Dedifferentiated amniotic fluid mesenchymal stem cell (primary cell): Measurements from ENCODE around the gene MKNK1.
"Not testable (repeated sequence)": the region's sequence is repeated elsewhere in the genome, so short reads cannot be mapped to it uniquely, and the experiment has no call there.

ENCODE experiments used
- DNase-seq: peaks from one replicate; pipeline ENCODE4 v3.0.0-alpha.2; 2016; ENCODE audit errors: extremely low spot score

MKNK1 gene

DNA sequence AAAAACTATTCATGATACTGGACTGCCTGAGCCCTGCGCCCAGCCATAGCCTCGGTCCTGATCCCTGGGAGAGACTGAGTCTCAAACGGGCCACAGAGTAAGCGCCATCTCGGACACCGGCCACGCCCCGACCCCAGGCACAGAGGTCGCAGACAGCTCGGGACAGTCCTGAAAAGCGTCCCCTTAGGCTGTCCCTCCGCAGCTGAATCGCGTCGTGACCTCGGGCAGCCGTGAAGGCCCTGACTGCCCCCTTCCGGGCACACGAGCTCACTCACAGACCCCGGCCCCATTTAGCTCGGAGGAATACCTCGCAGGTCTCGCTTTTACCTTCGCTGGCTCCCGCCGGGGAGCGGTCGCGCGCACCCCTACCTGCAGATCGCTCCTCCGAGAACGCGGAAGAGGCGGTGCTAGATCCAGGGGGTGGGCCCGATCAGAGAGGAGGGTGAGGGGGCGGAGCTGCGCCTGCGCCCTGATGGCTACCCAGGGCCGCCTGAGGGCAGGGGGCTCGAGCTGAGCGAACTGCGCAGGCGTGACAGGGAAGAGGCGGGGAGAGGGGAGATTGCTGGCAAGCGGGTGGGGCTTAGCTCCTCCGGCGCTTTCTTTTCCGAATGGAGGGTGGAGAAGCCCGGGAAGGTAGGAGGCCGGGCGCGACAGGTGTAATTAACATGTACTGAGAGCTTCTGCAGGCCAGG is at the start of gene MKNK1:
TSS of gene MKNK1 (minus strand) at position 411 of the 692 bp plus-strand sequence. CDS start 20,941 bp downstream, outside the sequence.
- DNase-seq = peak; percentile 90

DNA sequence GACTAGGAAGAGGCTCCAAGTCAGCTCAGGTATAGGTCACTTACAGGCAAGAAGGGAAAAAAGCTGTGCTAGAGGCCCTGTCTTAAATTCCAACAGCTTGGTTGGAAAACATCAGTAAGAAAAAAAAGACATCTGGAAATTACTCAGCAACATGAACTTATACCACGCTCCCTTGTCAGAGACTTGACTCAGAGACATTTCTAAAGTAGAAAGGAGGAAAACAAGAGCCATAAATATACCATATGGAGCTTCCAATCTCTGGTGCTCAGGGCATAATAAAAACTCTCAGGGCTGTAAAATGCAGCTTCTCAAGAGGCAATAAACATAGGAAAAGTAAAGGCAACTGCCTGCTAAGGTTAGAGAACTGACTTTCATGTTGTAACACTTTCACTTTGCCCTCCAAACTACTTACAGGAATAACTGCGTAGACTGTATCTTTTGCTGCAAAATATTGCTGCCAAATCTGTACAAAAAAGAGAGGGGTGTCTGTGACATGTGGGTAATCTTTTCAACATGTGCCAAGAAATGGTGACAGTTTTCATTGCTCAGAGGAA is 49.4 kb upstream of the MKNK1 start:
- DNase-seq = no peak

DNA sequence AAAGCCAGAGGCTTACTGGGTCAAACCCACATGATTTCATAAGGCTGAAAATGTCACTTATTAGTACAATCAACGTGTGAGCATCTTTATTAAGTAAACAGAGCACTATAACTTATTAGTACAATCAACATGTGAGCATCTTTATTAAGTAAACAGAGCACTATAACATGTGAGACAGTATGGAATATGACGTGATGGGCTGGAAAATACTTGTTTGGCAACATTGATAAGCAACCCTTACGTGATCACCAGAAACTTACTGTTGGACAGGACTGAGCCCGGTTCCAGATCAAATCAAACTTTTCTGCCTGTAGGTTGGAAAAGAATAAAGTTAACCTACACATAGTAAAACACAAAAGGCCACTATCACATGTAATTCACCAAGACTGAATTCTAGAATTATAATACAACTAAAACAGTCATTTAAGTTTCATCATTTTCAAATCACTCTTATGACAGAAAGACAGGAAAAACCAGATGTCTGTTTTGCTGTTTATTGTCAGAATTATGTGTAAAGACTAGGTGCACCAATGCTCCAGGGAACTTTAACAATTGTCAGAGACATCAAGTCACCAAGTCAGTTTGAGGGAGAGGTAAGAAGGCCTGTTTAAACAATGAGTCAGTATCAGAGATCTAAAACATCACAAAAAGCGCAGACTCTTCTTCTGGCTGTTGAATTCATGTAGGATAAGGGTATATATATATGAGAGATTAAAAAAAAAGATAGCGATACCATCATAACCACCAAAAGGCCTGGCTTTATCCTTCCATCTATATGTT is 48.4 kb upstream of the MKNK1 start:
- DNase-seq = no peak

DNA sequence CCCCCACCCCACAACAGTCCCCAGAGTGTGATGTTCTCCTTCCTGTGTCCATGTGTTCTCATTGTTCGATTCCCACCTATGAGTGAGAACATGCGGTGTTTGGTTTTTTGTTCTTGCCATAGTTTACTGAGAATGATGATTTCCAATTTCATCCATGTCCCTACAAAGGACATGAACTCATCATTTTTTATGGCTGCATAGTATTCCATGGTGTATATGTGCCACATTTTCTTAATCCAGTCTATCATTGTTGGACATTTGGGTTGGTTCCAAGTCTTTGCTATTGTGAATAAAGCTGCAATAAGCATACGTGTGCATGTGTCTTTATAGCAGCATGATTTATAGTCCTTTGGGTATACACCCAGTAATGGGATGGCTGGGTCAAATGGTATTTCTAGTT is 47.1 kb upstream of the MKNK1 start:
- not testable (repeated sequence) for DNase-seq

DNA sequence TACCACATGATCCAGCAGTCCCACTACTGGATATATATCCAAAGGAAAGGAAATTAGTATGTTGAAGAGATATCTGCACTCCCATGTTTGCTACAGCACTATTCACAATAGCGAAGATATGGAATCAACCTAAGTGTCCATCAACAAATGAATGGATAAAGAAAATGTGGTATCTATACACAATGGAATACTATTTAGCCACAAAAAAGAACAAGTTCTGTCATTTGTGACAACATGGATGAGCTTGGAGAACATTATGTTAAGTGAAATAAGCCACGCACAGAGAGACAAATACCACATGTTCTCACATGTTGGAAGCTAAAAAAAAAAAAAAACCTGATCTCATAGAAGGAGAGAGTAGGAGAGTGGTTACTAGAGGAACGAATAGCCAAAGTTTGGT is 46.4 kb upstream of the MKNK1 start:
- DNase-seq = no peak

DNA sequence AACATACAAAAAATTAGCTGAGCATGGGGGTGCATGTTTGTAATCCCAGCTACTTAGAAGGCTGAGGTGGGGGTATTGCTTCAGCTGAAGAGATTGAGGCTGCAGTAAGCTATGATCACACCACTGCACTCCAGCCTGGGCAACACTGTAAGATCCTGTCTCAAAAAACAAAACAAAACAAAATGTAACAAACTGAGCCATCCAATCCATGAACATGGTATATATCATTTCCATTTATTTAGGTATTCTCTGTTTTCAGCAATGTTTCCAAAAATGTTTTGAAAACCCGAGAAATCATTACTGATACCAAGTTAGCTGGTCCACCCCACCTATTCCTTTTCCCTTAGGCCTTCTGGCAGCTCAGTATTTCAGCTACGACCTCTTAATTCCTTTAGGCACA is 45.7 kb upstream of the MKNK1 start:
- DNase-seq = no peak

DNA sequence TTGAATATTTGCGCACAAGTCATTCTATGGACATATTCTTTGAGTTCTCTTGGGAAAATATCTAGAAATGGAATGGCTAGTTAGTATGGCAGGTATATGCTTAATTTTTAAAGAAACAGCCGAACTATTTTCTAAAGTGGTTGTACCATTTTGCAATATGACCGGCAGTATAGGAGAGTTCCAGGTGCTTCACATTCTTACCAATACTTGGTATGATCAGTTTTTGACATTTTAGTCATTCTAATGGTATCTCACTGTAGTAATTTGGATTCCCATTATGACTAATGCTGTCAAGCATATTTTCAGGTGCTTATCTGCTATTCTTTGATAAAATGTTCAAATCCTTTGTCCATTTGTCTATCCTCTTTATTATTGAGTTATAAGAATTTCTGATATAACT is 43.5 kb upstream of the MKNK1 start:
- no peak for DNase-seq

DNA sequence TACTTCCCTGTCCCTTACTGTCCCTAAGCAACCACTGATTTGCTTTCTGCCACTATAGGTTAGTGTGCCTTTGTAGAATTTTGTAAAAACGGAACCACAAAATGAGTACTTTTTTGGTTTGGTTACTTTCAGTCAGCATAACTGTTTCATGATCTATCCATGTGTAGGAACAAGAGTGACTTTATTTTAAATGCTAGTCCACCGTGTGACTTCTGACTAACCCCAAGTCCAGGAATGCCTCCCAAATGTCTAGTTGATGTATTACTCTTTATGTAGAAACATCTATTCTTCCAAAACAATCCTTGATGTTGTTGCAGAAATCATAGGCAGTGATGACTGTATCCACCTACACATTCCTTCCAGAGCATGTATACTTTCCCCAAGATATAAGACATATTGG is 42.8 kb upstream of the MKNK1 start:
- DNase-seq = no peak

DNA sequence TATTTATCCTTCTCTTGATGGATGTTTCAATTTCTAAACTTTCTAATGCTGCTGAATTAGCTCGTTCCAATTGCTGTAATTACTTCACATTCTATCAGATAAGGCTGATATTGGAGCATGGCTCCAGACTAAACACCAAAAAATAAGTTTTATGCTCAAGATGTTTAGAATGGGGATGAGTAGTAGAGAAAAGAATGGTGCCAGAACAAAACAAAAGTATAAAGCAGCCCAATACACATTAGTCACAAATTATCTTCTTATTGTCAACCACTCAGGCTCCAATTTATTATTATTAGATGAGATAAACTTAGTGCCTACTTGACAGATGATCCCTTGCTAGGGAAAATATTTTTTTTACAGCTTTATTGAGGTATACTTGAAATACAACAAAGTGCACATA is 42.3 kb upstream of the MKNK1 start:
- DNase-seq = no peak

DNA sequence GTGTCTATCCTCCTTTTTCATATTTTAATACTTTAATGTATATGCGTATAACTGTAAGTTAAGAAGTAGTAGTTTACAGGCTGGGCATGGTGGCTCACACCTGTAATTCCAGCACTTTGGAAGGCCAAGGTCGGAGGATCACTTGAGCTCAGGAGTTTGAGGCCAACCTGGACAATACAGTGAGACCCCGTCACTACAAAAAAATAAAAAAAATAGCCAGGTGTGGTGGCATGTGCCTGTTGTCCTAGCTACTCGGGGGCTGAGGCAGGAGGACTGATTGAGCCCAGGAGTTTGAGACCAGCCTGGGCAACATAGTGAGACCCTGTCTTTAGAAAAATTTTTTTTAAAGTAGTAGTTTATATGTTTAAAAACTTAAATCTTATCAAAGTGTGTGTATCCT is 41.7 kb upstream of the MKNK1 start:
- no peak for DNase-seq

DNA sequence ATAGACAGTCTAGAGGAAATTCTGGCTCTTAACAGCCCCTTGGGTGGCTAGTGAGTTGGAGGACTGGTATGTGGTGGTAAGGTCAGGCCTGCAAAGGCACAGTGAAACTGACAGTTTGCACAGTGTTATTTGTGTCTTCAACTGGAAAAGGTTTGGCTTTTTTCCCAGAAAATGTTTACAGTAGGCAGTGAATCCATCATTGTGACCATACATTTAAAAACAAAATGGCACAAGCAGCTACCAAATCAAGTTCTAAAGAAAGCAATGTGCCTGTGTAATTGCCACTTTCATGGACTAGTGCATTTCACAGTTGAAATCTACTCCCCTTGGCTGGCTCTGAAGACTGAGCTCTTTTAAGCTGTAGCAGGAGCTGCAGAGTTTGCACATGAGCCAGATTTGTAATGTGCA is 39.3 kb upstream of the MKNK1 start:
- peak; percentile 49 for DNase-seq

DNA sequence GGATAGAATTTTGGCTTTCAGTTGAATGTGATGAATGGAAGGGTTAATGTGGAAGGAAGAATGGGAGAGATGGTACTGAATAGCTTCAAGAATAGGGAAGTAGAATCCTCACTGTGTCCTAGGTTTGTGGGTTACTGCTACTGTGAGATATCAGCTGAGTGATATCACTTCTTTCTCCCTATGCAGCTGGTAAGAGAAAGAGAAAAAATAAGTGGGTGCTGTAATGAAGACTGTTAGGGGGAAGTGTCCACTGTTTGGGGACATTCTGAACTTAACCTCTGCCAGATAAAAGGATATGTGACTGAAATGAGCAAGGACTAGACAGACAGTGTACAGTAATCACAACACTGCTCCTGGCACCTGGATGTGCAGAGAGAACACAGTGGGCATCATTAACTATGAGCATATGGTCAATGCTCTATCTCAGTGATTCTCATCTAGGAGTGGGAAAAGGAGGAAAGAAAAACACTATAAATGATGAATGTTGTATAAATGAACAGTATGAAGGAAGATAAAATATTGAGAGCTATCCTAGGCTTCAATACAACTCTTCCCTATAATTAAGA is 38.1 kb upstream of the MKNK1 start:
- no peak for DNase-seq

DNA sequence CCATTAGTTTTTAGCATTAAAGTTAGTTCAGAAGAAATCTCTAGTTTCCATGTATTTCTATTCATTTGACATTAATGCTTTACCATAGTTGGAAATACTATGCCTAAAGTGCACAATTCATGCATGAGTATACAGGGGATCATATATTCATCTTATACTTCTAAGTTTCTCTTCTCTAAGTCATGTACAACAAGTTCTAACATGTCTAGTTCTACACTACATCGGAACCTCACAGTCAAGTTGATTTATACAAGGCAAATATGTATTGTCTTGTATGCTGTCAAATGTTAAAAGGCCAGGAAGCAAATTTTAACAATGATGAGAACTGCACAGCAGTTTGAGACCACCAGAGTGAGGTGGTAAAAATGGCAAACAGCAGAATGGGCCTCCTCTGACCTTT is 35.5 kb upstream of the MKNK1 start:
- DNase-seq = no peak

DNA sequence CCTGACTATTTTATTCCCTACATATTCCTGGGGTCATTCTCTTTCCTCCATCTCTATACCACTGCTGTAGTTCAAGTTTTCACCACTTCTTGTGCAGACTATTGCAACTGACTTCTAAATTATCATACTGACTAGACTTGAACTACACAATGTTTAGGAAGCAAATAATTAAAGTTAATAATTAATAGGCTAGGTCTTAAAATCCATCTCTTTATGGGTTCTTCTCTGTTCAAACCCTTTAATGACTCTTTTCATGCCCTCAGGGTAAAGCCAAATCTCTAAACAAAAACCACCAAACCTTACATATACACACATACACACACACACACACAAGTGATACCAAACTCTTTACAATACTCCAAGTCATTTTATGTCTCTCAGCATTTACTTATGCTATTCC is 34.9 kb upstream of the MKNK1 start:
- no peak for DNase-seq

DNA sequence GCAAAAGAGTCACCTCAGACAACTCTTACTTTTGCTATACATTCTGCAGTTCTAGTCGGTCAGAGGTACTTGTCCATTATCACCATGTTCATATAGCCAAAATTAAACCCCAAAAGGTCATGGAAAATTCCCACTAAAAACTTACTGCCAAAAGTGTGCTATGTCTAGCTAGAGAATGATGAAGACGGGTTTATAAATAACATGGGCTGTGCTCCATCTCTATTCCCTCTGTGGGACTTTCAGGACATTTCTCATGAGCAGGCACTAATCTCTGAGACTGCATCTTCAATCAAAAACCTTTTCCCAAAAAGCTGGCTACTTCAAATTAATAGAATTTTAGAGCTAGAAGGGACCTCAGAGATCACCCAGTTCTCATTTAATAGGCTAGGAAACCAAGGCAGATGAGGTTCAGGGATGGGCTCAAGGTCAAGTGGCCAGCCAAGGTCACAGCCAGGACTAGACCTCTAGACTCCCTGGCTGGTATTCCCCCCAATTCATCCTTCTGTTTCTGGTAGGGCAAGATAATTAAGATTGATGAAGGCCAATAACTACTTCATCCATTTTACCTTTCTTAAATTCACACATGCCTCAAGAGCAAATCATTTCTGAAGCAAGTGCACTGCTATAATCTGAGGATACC is 33.5 kb upstream of the MKNK1 start:
- DNase-seq = no peak

DNA sequence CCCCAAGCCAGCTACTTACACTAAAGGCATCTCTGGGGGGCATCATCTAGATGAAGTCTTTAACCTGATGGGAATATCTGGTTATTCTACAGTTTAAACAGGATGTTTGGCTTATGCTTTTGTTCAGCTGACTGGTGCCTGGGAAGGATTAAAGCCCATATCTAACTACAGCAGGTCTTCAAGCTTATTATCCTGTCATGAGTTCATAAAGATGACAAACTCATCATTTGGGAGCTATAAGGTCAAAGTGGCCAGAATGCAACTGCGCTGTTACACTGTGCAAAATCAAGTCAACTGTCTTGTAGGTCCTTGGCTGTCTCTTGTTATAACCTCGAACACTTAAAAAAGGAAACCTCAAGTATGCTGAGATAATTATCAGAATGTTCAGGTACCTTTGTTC is 31.1 kb upstream of the MKNK1 start:
- no peak for DNase-seq

DNA sequence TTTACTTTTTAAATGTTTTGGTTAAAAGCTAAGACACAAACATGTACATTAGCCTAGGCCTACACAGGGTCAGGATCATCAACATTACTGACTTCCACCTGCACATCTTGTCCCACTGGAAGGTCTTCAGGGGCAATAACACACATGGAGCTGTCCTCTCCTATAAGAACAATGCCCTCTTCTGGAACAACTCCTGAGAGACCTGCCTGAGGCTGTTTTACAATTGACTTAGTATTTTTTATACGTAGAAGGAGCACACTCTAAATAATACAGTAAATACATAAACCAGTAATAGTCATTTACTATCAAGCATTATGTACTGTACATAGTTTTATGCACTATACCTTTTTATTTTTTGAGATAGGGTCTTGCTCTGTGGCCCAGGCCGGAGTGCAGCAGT is 26.7 kb upstream of the MKNK1 start:
- no peak for DNase-seq

DNA sequence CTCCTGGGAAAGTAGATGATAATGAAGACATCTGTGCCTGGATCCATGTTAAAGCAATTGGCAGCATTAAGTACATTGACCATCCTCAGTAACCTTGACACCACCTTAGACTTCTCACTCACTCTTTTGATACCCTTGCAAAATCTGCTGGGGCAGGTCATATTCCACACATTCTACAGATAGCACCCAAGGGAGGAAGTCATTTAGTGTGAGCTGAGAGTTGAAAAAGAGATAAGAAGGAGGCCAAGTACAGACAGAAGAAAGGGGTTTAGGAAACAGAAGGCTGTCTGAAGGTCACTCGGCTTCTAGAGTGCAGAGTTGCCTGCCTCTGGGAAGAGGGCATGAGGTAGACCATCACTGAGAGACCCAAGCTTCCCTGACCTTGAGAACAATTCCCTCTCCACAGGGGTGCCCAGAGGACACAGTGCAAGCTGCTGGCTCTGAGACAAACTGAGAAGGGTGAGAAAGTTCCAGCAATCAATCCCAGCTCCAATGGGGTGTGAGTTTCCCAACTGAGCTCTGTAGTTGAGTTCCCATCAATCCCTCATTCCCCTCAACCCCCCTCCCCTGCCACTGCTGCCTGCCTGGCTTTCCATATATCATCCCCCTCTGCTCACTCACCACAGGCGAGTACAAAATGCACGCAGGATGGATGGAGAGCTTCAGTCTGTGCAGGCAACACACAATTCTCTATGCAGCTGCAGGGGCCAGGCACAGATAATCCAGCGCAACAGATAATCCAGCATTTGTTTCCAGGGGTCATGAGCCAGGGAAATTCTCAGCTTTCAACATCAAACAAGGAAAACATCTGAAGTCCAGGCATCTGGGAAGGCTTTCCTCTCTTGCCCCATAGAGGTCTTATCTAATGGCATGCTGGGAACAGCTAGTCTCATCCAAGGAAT is 19.9 kb upstream of the MKNK1 start:
- no peak for DNase-seq

DNA sequence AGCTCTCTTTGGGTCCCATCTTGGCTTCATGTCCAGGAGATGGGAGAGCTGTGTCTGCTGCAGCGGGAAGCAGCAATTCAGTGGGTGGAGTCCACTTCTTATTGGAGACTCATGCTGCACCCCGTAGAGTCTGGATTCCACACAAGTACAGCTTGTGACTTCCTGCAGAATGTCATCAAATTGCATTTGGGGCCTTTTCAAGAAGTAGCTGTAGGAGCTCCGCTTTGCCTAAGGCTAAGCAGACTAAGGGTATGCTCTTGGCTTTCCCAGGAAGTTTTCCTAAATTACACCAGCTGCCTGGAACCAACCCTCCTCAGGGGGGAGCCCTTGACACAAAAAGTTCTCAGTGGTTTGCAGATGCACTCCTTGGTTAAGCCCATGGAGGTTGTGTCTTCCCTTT is 18.3 kb upstream of the MKNK1 start:
- DNase-seq = no peak

DNA sequence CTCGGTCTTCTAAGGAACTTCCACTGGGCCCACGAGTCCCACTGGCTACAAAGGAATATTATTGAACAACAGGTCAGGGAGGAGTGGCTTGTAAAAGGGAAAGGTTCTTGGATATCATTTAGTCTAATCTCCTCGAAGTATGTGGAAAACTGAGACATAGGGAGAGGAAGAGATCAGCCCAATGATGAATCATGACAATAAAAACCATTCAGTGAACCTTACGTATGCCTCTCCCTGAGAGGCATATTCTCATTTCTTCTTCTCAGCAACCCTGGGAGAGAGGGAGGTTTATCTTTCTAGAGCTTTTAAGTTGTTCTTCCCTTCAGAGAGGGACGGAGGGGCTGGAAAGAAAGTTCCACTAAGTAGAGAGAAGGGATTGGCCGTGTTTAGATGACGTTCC is 17.9 kb upstream of the MKNK1 start:
- no peak for DNase-seq

DNA sequence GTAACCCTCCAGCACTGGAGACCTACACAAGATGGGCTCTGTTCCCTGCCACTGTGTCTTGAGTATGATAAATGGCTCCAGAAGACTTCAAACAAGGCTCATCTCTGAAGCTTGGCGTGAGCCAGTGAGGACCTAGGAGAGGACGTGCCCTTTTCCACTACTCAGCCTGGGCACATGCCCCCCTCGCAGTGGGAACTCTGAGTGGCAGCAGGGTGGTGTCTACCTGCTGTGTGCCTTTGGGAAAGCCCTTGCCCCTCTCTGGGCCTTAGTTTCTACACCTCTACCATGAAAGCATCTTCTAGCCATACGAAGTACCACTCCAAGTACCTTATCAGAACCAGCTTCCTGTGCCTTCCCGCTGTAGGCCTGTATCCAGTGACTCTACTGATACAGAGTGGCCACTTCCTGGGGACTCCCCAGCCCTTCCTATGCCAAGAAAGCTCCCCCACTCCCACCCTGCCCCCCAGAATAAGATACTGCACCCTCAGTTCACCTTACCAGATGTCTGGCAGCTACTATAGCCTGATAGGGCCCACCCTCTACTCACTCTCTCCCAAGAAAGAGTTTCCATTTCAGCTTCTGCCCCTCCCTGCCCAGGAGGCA is 15.7 kb upstream of the MKNK1 start:
- no peak for DNase-seq
